GM12864 (cell line): ENCODE data around the gene COQ5.
"Not testable (repeated sequence)": the region's sequence is repeated elsewhere in the genome, so short reads cannot be mapped to it uniquely, and the experiment has no call there.

Experiments used
- DNase-seq: peaks from one replicate; pipeline ENCODE4 v3.0.0-alpha.2; 2011; ENCODE audit warnings: low read depth
- H3K4me3 ChIP-seq: 2 replicates; pipeline ENCODE4 v1.5.1; 2011; ENCODE audit warnings: mild to moderate bottlenecking, low read depth, low read length, control low read depth
- TF ChIP-seq, protein P1 (sequence below): IDR thresholded peaks from 2 replicates; pipeline ENCODE4 v1.5.1; 2011; ENCODE audit warnings: low read depth, mild to moderate bottlenecking, moderate library complexity, low read length, control low read depth, inconsistent platforms; ENCODE audit errors: missing control alignments

Gene COQ5

DNA sequence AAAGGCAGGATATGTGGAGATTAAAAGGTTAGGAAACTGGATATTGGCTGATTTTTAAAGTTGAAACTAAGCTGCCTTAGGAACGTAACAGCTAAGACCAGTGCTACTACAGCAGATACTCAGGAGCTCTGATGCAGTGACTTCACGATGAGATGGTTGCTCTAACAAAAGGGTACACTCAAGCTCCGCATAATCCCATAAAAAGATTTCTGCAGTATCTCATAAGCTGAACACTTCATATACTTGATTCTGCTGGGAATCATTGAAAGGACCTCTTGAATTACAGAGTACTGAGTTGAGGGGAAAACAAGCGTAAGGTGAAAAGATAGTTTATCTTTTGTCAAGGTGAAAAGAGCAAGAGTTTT, 8.9 kb upstream of the COQ5 start:
- TF ChIP-seq, protein P1, sequence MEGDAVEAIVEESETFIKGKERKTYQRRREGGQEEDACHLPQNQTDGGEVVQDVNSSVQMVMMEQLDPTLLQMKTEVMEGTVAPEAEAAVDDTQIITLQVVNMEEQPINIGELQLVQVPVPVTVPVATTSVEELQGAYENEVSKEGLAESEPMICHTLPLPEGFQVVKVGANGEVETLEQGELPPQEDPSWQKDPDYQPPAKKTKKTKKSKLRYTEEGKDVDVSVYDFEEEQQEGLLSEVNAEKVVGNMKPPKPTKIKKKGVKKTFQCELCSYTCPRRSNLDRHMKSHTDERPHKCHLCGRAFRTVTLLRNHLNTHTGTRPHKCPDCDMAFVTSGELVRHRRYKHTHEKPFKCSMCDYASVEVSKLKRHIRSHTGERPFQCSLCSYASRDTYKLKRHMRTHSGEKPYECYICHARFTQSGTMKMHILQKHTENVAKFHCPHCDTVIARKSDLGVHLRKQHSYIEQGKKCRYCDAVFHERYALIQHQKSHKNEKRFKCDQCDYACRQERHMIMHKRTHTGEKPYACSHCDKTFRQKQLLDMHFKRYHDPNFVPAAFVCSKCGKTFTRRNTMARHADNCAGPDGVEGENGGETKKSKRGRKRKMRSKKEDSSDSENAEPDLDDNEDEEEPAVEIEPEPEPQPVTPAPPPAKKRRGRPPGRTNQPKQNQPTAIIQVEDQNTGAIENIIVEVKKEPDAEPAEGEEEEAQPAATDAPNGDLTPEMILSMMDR, result no peak
- peak overlapping the region; percentile 30 for H3K4me3 ChIP-seq
- no peak for DNase-seq

DNA sequence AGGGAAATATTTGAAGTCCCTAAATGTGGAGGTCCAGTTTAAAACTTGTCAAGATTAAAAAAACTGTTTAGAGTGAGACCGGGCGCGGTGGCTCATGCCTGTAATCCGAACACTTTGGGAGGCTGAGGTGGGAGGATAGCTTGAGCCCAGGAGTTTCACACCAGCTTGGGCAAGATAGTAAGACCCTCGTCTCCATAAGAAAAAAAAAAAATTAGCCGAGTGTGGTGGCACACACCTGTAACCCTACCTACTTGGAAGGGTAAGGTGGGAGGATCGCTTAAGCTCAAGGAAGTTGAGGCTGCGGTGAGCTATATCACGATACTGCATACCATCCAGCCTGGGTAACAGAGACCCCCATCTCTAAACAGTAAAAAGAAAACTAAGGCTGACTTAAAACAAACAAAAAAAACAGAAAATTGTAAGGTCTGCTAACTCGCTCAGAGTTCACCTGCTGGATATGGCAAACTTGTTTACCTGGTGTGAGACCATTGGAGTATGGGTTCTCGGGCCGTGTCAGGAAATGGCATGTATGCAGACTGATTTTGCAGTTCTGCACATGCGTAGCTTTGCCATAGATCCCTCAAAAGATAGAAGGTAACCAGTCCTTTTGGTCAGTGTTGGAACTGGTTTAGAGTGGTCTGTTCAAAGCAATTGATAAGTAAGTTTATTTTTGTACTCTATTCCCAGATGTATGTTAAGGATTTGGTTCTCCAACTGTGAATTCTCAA, 7.3 kb upstream of the COQ5 start:
- peak overlapping the region; percentile 88 for H3K4me3 ChIP-seq
- TF ChIP-seq, protein P1, result no peak
- no peak for DNase-seq

DNA sequence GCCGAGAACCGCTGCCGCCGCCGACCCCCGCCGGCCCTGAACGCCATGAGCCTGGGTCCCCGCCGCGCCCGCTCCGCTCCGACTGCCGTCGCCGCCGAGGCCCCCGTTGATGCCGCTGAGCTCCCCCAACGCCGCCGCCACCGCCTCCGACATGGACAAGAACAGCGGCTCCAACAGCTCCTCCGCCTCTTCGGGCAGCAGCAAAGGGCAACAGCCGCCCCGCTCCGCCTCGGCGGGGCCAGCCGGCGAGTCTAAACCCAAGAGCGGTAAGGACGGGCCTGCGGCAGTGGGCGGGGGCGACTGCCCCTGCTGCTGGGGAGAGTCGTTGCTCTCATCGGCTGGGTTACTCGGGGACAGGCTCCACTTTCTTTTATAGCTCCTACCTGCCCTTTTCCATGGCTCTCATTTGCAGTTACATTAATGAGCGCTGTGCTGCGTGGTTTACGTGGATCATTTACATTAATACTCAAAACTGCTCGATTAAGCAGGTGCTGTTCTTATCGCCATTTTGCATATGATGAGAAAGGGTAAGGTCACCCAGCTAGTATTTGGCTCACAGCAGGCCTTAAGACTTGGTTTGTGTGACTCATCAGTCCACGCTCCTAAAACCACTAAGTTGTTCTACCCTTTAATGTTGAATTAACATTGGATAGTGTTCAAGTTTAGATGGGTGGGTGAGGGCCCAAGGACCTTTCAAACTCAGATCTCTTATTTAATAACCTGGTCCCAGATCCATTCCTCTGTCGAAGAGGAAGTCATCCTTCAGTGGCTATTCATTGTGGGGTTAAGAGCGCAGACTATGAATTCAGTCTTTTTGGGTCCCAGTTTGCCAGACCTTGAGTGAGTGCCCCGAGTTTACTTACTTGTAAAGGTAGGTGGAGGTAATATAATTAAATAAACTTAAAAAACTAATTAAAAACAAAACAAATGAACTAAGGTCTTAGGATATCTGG, 6.0 kb upstream of the COQ5 start:
- no peak for DNase-seq
- TF ChIP-seq, protein P1, result no peak
- H3K4me3 ChIP-seq, result peak overlapping the region; percentile 88

DNA sequence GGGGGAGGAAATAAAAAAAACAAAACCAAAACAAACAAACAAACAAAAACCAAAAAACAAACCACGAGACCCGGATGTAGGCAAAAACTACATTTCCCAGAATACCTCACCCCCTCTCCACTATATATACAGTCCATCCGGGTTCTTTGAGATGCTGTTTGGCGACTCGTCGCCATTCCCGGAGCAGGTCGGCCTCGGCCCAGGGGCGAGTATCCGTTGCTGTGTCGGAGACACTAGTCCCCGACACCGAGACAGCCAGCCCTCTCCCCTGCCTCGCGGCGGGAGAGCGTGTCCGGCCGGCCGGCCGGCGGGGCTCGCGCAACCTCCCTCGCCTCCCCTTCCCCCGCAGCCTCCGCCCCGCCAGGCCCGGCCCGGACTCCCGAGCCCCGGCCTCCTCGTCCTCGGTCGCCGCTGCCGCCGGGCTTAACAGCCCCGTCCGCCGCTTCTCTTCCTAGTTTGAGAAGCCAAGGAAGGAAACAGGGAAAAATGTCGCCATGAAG, 5.3 kb upstream of the COQ5 start, which contains the start of gene RNF10:
Gene RNF10, plus strand, starts transcription at position 154 of the 500 bp plus-strand sequence. CDS start 456 bp downstream, outside the sequence.
- TF ChIP-seq, protein P1, result no peak
- DNase-seq, result peak; percentile 83
- H3K4me3 ChIP-seq, result peak within 1 kb of the TSS; percentile 88

DNA sequence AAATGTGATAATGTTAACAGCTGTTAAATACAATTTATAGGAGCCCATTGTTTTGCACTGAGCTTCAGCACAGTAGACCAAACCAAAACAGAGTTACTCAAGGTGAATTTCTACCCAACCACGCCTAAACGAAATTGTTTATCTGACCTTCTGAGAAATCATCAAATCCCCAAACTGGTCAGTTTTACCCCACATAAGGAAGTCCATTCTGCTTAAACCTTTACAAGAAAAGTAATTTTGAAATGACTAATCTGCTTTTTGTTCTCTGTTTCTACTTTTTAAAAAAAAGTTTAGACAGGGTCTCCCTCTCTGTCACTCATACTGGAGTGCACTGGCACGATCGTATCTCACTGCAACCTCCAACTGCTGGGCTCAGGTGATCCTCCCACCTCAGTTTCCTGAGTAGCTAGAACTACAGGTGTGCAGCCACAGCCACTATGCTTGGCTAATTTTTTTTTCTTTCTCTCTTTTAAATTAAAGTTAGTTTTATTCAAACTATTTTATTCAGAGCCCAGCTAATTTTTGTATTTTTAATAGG, 3.8 kb upstream of the COQ5 start:
- no peak overlapping the region for H3K4me3 ChIP-seq
- DNase-seq, result no peak
- TF ChIP-seq, protein P1, result no peak

DNA sequence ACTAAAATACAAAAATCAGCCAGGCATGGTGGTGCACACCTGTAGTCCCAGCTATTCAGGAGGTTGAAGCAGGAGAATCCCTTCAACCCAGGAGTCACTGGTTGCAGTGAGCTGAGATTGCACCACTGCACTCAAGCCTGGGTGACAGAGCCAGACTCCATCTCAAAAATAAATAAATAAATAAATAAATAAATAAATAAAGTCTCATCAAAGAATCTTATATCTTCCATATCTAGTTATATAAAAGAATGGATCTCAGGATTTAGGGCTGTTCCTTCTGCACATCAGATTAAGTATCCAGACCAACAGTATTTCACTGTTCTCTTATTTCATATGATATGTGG, 1.4 kb upstream of the COQ5 start:
- DNase-seq, H3K4me3 ChIP-seq: not testable (repeated sequence)

DNA sequence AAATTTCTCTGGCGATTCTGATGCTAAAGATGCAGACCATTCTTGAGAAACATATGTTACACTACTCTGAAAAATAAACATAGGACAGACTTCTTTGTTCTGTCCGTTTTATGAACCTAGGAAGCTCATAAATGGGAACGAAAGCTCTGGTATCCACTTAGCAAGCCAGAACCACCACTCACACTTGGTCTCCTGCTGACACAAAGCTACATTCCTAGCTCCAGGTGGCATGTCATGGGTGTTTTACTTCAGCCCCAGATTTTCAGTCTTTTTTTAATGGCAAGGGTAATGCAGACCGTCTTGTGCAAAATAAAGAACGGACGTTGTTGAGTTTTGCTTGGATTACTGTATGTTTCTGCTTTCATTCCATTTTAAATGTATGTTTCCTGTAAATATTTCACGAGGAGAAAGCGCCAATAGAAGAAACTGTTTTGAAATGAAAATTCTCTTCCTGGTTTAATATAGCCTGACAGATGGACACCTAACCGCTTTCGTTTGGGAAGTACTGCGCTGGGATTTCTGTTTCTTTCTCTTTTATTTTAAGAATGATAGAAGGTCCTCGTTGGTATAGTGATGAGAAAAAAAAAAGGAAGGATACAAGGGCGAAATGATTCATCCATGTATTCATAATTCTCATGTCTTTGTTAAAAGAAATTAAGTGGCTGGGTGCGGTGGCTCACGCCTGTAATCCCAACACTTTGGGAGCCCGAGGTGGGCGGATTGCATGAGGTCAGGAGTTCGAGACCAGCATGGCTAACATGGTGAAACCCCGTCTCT, 871 bp upstream of the COQ5 start:
- TF ChIP-seq, protein P1, result no peak
- DNase-seq, result no peak
- H3K4me3 ChIP-seq, result peak overlapping the region; percentile 98; the same call in 1 of the 2 replicates
